ENCODE measurements around the gene CSF2RB.

GRCh38 chr22:36958366-36958765 is 44.9 kb downstream of the CSF2RB start:
- TF ChIP-seq EZH2phosphoT487 (IDR thresholded peaks at IDR 0.05; ENCODE audit: insufficient read depth, low read depth) (no peak), EZH2 (IDR thresholded peaks at IDR 0.05; ENCODE audit: insufficient read depth, poor library complexity, severe bottlenecking) (no peak)
